ENCODE data around the gene AHDC1. TPM values are rescaled to one million over a fixed set of nuclear protein-coding genes. Genes with fewer than 3 reads are reported as not detected.
"Not testable (repeated sequence)": the region's sequence is repeated elsewhere in the genome, so short reads cannot be mapped to it uniquely, and the experiment has no call there.

Gene AHDC1
- total RNA-seq, 2 experiments from 2014 or later: 6.5 to 13.8 TPM

DNA sequence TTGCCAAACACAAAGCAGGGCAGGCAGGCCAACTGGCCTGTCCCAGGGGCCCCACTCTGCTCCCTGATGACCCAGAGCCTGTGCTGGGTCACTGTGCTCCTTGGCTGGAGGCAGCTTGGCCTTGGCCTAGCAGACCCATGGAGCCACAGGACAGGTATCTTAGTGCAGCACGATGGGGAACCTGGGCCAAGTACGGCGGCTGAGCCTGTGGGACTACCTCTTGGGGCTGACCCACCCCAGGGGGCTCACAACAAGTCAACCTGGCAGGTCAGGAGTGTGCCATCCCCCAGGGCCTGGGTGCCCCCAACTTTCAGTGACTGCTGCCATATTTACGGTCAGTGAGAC lies 41.1 kb upstream of the AHDC1 start:
- Histone ChIP-seq H3K79me2 (ENCODE audit: insufficient read depth, low read depth, low read length) (no peaks in the 10 kb centered on the region), H3K27ac (ENCODE audit: low read depth, low read length, poor library complexity, severe bottlenecking) (no peak overlapping the region), H3K36me3 (ENCODE audit: insufficient read depth, low read length) (no peaks in the 10 kb centered on the region), H3K4me3 (ENCODE audit: low read depth, low read length, poor library complexity, severe bottlenecking) (no peak overlapping the region), H3K4me2 (ENCODE audit: low read length) (no peak overlapping the region), H3K9me3 (ENCODE audit: low read length) (no peaks in the 10 kb centered on the region), H3K4me1 (ENCODE audit: insufficient read depth, low read length, poor library complexity, severe bottlenecking) (peaks cover 5% of the 10 kb centered on the region), H4K20me1 (ENCODE audit: insufficient read depth, low read length) (no peaks in the 10 kb centered on the region), H3K9me2 (ENCODE audit: insufficient read depth, low read length) (no peaks in the 10 kb centered on the region), H2AFZ (ENCODE audit: low read length) (no peak overlapping the region)
- intact Hi-C loops (cut with micrococcal nuclease; ENCODE audit: unreplicated experiment): no loop called here
- POLR2A ChIA-PET: no interaction called here
- CTCF ChIA-PET (ENCODE audit: unreplicated experiment): no interaction called here
- no peak for DNase-seq (ENCODE audit: low spot score)
- BruUV-seq (replicated peaks): no TSS peak
- TF ChIP-seq EZH2phosphoT487 (IDR thresholded peaks at IDR 0.05; ENCODE audit: borderline replicate concordance, low read depth, low read length): no peak
- TF ChIP-seq CTCF (conservative IDR thresholded peaks at IDR 0.05; ENCODE audit: low read length): no peak

- Histone ChIP-seq H3K4me1 (ENCODE audit: insufficient read depth, low read length, poor library complexity, severe bottlenecking) (peaks cover 4% of the 10 kb centered on the region), H3K79me2 (ENCODE audit: insufficient read depth, low read depth, low read length) (no peaks in the 10 kb centered on the region), H3K9me3 (ENCODE audit: low read length) (no peaks in the 10 kb centered on the region), H4K20me1 (ENCODE audit: insufficient read depth, low read length) (no peaks in the 10 kb centered on the region), H3K36me3 (ENCODE audit: insufficient read depth, low read length) (no peaks in the 10 kb centered on the region), H3K4me3 (ENCODE audit: low read depth, low read length, poor library complexity, severe bottlenecking) (no peak overlapping the region), H3K4me2 (ENCODE audit: low read length) (no peak overlapping the region), H2AFZ (ENCODE audit: low read length) (peak overlapping the region; percentile 38; the same call in 1 of the 2 replicates), H3K9me2 (ENCODE audit: insufficient read depth, low read length) (no peaks in the 10 kb centered on the region), H3K27ac (ENCODE audit: low read depth, low read length, poor library complexity, severe bottlenecking) (no peak overlapping the region)
- no peak for TF ChIP-seq CTCF (conservative IDR thresholded peaks at IDR 0.05; ENCODE audit: low read length)
- no peak for TF ChIP-seq EZH2phosphoT487 (IDR thresholded peaks at IDR 0.05; ENCODE audit: borderline replicate concordance, low read depth, low read length)
- no TSS peak for BruUV-seq (replicated peaks)
- intact Hi-C loops (cut with micrococcal nuclease; ENCODE audit: unreplicated experiment): no loop called here
- ChIA-PET CTCF (ENCODE audit: unreplicated experiment) (no interaction called here), POLR2A (no interaction called here)
- DNase-seq (ENCODE audit: low spot score): no peak
Measured at GRCh38 chr1:27644369-27645070, 40.6 kb upstream of the AHDC1 start.

- peak; percentile 83 for TF ChIP-seq CTCF (conservative IDR thresholded peaks at IDR 0.05; ENCODE audit: low read length)
- TF ChIP-seq EZH2phosphoT487 (IDR thresholded peaks at IDR 0.05; ENCODE audit: borderline replicate concordance, low read depth, low read length): no peak
- H3K4me2 ChIP-seq (ENCODE audit: low read length): 0 out of 2 replicates have a peak overlapping the region, but pooled peaks have one; percentile 5
- peak overlapping the region; percentile 38; the same call in 1 of the 2 replicates for H2AFZ ChIP-seq (ENCODE audit: low read length)
- H3K27ac ChIP-seq (ENCODE audit: low read depth, low read length, poor library complexity, severe bottlenecking): no peak overlapping the region
- ChIA-PET CTCF (ENCODE audit: unreplicated experiment) (interaction anchor here (0.7 kb wide), 1 partner anchor 19 kb away, joined by 3 read pairs; no protein-coding TSS in a partner anchor), POLR2A (no interaction called here)
- BruUV-seq (replicated peaks): no TSS peak
- no peaks in the 10 kb centered on the region for H3K9me3 ChIP-seq (ENCODE audit: low read length)
- peak; percentile 77 for DNase-seq (ENCODE audit: low spot score)
- H3K4me3 ChIP-seq (ENCODE audit: low read depth, low read length, poor library complexity, severe bottlenecking): no peak overlapping the region
- H3K36me3 ChIP-seq (ENCODE audit: insufficient read depth, low read length): no peaks in the 10 kb centered on the region
- H3K9me2 ChIP-seq (ENCODE audit: insufficient read depth, low read length): no peaks in the 10 kb centered on the region
- peaks cover 4% of the 10 kb centered on the region for H3K4me1 ChIP-seq (ENCODE audit: insufficient read depth, low read length, poor library complexity, severe bottlenecking)
- H3K79me2 ChIP-seq (ENCODE audit: insufficient read depth, low read depth, low read length): no peaks in the 10 kb centered on the region
- intact Hi-C loops (cut with micrococcal nuclease; ENCODE audit: unreplicated experiment): no loop called here
- H4K20me1 ChIP-seq (ENCODE audit: insufficient read depth, low read length): no peaks in the 10 kb centered on the region
Measured at GRCh38 chr1:27643600-27644368, 39.8 kb upstream of the AHDC1 start.

GRCh38 chr1:27640514-27640913 lies 36.6 kb upstream of the AHDC1 start:
- DNase-seq (ENCODE audit: low spot score); H3K27ac ChIP-seq (ENCODE audit: low read depth, low read length, poor library complexity, severe bottlenecking); CTCF ChIA-PET (ENCODE audit: unreplicated experiment); H3K4me3 ChIP-seq (ENCODE audit: low read depth, low read length, poor library complexity, severe bottlenecking); H2AFZ ChIP-seq (ENCODE audit: low read length); H3K9me2 ChIP-seq (ENCODE audit: insufficient read depth, low read length); H3K4me2 ChIP-seq (ENCODE audit: low read length); POLR2A ChIA-PET; H4K20me1 ChIP-seq (ENCODE audit: insufficient read depth, low read length); H3K9me3 ChIP-seq (ENCODE audit: low read length); H3K36me3 ChIP-seq (ENCODE audit: insufficient read depth, low read length); intact Hi-C loops (cut with micrococcal nuclease; ENCODE audit: unreplicated experiment); H3K79me2 ChIP-seq (ENCODE audit: insufficient read depth, low read depth, low read length); BruUV-seq (replicated peaks): not testable (repeated sequence)
- peaks cover 13% of the 10 kb centered on the region for H3K4me1 ChIP-seq (ENCODE audit: insufficient read depth, low read length, poor library complexity, severe bottlenecking)
